Spleen (tissue), 3 donors: ENCODE data around the gene PAPPA2.

Experiments used
- POLR2A ChIP-seq, 3 donors: fragments of 450-650 bp; IDR thresholded peaks; one replicate each; pipeline ENCODE4 v1.5.1; 2017; ENCODE audit warnings: antibody characterized with exemption in 3 of 3, mild to moderate bottlenecking in 1 of 3
- POLR2AphosphoS5 ChIP-seq, 3 donors: sonication (generic); formaldehyde crosslinking; IDR thresholded peaks; one replicate each; pipeline ENCODE4 v1.5.1; 2017; ENCODE audit warnings: antibody characterized with exemption in 3 of 3

GRCh38 chr1:176809292-176809691, 346.3 kb downstream of the PAPPA2 start:
- TF ChIP-seq POLR2AphosphoS5 (IDR thresholded peaks at IDR 0.05), result no peak
- no peak for TF ChIP-seq POLR2A (IDR thresholded peaks at IDR 0.05)
